ENCODE results near the gene ANKMY1.

ANKMY1 gene

DNA sequence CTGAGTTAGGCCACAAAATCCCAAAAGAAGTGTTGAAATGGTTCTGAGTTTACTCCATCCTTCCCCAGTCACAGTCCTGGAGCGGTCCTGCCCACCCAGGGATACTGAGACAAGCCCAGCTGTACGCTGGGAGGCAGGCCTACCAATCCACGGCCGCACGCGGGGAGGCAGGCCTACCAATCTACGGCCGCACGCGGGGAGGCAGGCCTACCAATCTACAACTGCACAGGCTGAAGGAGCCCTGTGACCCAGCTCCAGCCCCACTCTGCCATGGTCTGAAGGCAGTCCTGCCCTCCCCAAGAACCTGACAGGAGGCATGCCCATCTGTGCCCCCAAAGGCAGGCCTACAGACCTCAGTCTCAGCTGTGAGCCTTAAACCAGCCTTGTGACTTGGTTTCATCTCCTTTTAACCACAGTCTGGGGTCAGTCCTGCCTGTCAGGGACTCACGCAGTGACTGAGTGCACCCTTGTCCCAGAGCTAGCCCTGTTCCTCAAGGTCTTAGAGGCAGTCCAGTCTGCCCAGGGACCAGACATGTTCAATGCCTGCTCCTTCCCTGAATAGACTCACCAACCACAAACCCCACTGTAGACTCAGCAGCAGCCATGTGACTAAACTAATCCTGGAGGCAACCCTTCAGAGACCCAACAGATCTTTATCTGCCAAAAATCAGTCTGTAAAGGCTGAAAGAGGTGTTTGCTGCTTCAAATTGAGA lies 85.6 kb downstream of the ANKMY1 start:
- no peaks in the 10 kb centered on the region for H3K27me3 ChIP-seq (ENCODE audit: control insufficient read depth in 1 of 2, insufficient read depth in 2 of 2, low read length in 2 of 2)
- no peak overlapping the region for H3K4me3 ChIP-seq (ENCODE audit: low read depth in 1 of 2, low read length in 2 of 2)
- H3K9ac ChIP-seq (ENCODE audit: low read depth in 1 of 2, low read length in 2 of 2): no peak overlapping the region
- H3K4me1 ChIP-seq (ENCODE audit: control insufficient read depth in 1 of 2, insufficient read depth in 2 of 2, low read length in 2 of 2): no peaks in the 10 kb centered on the region
- peaks cover 0 to 3% of the 10 kb centered on the region in 2 donors for H3K9me3 ChIP-seq (ENCODE audit: control insufficient read depth in 1 of 2, low read length in 2 of 2)
- peaks cover 0 to 6% of the 10 kb centered on the region in 2 donors for H3K36me3 ChIP-seq (ENCODE audit: control insufficient read depth in 1 of 2, insufficient read depth in 2 of 2, low read length in 2 of 2)
- no peak overlapping the region for H3K27ac ChIP-seq (ENCODE audit: low read depth, low read length)

DNA sequence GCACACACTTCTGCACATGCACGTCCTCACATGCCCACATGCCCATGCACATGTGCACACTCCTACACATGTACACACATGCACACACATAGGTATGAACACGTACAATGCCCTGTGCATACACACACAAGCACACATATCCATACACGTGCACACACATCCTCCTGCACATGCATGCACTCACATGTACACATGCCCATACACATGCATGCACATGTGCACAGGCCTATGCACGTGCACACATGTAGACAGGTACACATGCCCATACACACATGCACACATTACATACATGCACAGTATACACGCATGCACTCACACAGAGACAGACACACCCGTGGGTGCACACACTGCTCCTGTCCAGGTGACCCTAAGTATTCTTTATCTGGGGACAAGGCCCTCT lies 88.0 kb downstream of the ANKMY1 start:
- no peaks in the 10 kb centered on the region for H3K27me3 ChIP-seq (ENCODE audit: control insufficient read depth in 1 of 2, insufficient read depth in 2 of 2, low read length in 2 of 2)
- H3K9ac ChIP-seq (ENCODE audit: low read depth in 1 of 2, low read length in 2 of 2): no peak overlapping the region
- H3K4me3 ChIP-seq (ENCODE audit: low read depth in 1 of 2, low read length in 2 of 2): no peak overlapping the region
- no peaks in the 10 kb centered on the region for H3K9me3 ChIP-seq (ENCODE audit: control insufficient read depth in 1 of 2, low read length in 2 of 2)
- H3K4me1 ChIP-seq (ENCODE audit: control insufficient read depth in 1 of 2, insufficient read depth in 2 of 2, low read length in 2 of 2): no peaks in the 10 kb centered on the region
- peak overlapping the region; percentile 32 for H3K27ac ChIP-seq (ENCODE audit: low read depth, low read length)
- peaks cover 0 to 4% of the 10 kb centered on the region in 2 donors for H3K36me3 ChIP-seq (ENCODE audit: control insufficient read depth in 1 of 2, insufficient read depth in 2 of 2, low read length in 2 of 2)

DNA sequence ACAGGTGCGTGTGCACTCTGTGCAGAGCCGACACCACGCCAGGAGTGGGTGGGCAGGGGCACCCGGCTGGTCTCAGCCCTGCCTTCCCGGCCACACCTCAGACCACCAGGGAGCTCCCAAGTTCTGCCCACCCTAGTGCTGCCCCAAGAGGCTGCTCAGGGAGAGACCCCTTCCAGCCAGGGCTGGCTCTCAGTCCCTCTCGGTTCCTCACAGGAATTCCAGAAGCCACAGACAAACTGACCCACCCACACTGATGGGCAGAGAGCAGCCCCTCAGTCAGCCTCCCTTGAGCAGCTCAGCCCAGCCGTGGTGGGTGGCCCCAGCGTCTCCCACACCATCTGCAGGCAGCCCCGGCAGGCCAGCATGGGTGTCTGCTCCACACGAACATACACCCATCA lies 88.5 kb downstream of the ANKMY1 start:
- H3K27me3 ChIP-seq (ENCODE audit: control insufficient read depth in 1 of 2, insufficient read depth in 2 of 2, low read length in 2 of 2): no peaks in the 10 kb centered on the region
- H3K4me1 ChIP-seq (ENCODE audit: control insufficient read depth in 1 of 2, insufficient read depth in 2 of 2, low read length in 2 of 2): no peaks in the 10 kb centered on the region
- peaks cover 0 to 5% of the 10 kb centered on the region in 2 donors for H3K36me3 ChIP-seq (ENCODE audit: control insufficient read depth in 1 of 2, insufficient read depth in 2 of 2, low read length in 2 of 2)
- H3K9me3 ChIP-seq (ENCODE audit: control insufficient read depth in 1 of 2, low read length in 2 of 2): no peaks in the 10 kb centered on the region
- H3K27ac ChIP-seq (ENCODE audit: low read depth, low read length): peak overlapping the region; percentile 32
- H3K4me3 ChIP-seq (ENCODE audit: low read depth in 1 of 2, low read length in 2 of 2): no peak overlapping the region
- H3K9ac ChIP-seq (ENCODE audit: low read depth in 1 of 2, low read length in 2 of 2): no peak overlapping the region

DNA sequence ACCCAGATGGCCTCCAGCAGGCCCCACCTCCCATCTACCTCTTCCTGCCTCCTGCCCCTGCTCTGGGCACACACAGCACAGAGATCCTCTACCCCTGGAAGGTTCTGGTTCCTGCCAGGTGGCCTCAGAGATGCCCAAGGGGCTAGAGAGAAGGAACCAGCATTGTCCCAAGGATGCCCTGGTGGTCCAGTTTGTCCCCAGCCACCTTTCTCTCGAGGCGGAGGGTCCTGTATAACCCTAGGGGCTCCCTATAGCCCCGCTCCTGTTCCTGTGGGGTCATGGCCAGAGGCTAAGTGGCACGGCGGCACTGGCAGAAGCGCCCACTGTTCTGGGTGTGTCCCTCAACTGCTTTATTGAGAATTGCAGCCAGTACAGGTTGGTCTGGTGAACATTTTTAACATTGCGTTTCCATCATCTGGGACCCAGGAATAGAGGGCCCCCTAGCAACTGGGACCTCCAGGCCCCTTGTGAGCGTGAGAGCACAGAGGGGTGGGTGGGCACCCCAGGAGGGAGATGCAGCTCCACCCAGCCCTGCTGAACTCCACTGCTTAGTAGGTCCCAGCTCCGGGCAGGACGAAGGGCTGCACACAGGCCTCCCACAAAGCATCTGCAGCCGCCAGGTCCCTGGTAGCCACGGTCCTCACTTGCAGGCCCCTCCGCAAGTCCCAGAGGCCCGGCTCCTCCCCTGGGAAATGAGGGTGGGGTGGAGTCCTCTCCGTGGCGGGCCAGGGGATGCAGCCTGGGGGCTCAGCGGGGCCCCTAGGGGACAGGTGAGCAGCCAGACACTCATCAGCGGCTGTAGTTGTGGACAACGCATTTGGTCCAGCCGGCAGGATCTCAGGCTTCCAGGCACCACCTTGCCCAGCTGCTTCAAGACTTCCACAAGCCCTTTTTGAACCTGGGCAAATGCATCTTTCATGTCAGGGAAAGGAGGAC lies 89.2 kb downstream of the ANKMY1 start:
- Histone ChIP-seq H3K4me3 (ENCODE audit: low read depth in 1 of 2, low read length in 2 of 2) (no peak overlapping the region), H3K9ac (ENCODE audit: low read depth in 1 of 2, low read length in 2 of 2) (no peak overlapping the region), H3K27ac (ENCODE audit: low read depth, low read length) (no peak overlapping the region), H3K4me1 (ENCODE audit: control insufficient read depth in 1 of 2, insufficient read depth in 2 of 2, low read length in 2 of 2) (no peaks in the 10 kb centered on the region), H3K9me3 (ENCODE audit: control insufficient read depth in 1 of 2, low read length in 2 of 2) (no peaks in the 10 kb centered on the region), H3K36me3 (ENCODE audit: control insufficient read depth in 1 of 2, insufficient read depth in 2 of 2, low read length in 2 of 2) (peaks cover 0 to 11% of the 10 kb centered on the region in 2 donors), H3K27me3 (ENCODE audit: control insufficient read depth in 1 of 2, insufficient read depth in 2 of 2, low read length in 2 of 2) (no peaks in the 10 kb centered on the region)

DNA sequence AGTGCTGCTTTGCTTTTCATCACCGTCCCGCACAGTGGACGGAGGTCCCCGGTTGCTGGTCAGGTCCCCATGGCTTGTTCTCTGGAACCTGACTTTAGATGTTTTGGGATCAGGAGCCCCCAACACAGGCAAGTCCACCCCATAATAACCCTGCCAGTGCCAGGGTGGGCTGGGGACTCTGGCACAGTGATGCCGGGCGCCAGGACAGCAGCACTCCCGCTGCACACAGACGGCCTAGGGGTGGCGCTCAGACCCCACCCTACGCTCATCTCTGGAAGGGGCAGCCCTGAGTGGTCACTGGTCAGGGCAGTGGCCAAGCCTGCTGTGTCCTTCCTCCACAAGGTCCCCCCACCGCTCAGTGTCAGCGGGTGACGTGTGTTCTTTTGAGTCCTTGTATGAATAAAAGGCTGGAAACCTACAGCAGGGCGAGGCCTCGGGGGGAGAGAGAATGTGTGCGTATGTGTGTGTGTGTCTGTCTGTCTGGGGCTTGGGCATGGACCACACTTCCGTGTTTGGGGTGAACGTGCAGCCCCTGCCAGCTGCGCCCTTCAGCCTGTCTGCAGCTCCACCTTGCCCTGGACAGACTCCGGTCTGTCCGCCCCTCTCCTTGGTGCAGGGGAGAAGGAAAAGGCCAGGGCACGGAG lies 90.0 kb downstream of the ANKMY1 start:
- Histone ChIP-seq H3K4me3 (ENCODE audit: low read depth in 1 of 2, low read length in 2 of 2) (no peak overlapping the region), H3K27ac (ENCODE audit: low read depth, low read length) (no peak overlapping the region), H3K36me3 (ENCODE audit: control insufficient read depth in 1 of 2, insufficient read depth in 2 of 2, low read length in 2 of 2) (peaks cover 0 to 11% of the 10 kb centered on the region in 2 donors), H3K4me1 (ENCODE audit: control insufficient read depth in 1 of 2, insufficient read depth in 2 of 2, low read length in 2 of 2) (no peaks in the 10 kb centered on the region), H3K27me3 (ENCODE audit: control insufficient read depth in 1 of 2, insufficient read depth in 2 of 2, low read length in 2 of 2) (no peaks in the 10 kb centered on the region), H3K9me3 (ENCODE audit: control insufficient read depth in 1 of 2, low read length in 2 of 2) (no peaks in the 10 kb centered on the region), H3K9ac (ENCODE audit: low read depth in 1 of 2, low read length in 2 of 2) (no peak overlapping the region)

DNA sequence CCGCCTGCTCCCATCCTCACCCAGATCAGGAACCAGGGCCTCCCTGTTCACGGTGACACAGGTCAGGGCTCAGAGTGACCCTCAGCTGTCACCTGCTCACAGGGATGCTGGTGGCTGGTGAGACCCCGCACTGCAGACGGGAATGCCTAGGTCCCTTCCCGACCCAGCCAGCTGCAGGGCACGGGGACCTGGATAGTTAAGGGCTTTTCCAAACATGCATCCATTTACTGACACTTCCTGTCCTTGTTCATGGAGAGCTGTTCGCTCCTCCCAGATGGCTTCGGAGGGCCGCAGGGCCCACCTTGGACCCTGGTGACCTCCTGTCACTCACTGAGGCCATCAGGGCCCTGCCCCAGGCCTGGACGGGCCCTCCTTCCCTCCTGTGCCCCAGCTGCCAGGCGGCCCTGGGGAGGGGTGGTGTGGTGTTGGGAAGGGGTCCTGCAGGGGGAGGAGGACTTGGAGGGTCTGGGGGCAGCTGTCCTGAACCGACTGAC lies 90.6 kb downstream of the ANKMY1 start:
- Histone ChIP-seq H3K4me3 (ENCODE audit: low read depth in 1 of 2, low read length in 2 of 2) (no peak overlapping the region), H3K36me3 (ENCODE audit: control insufficient read depth in 1 of 2, insufficient read depth in 2 of 2, low read length in 2 of 2) (peaks cover 0 to 11% of the 10 kb centered on the region in 2 donors), H3K27me3 (ENCODE audit: control insufficient read depth in 1 of 2, insufficient read depth in 2 of 2, low read length in 2 of 2) (no peaks in the 10 kb centered on the region), H3K4me1 (ENCODE audit: control insufficient read depth in 1 of 2, insufficient read depth in 2 of 2, low read length in 2 of 2) (no peaks in the 10 kb centered on the region), H3K9ac (ENCODE audit: low read depth in 1 of 2, low read length in 2 of 2) (no peak overlapping the region), H3K9me3 (ENCODE audit: control insufficient read depth in 1 of 2, low read length in 2 of 2) (no peaks in the 10 kb centered on the region), H3K27ac (ENCODE audit: low read depth, low read length) (no peak overlapping the region)

DNA sequence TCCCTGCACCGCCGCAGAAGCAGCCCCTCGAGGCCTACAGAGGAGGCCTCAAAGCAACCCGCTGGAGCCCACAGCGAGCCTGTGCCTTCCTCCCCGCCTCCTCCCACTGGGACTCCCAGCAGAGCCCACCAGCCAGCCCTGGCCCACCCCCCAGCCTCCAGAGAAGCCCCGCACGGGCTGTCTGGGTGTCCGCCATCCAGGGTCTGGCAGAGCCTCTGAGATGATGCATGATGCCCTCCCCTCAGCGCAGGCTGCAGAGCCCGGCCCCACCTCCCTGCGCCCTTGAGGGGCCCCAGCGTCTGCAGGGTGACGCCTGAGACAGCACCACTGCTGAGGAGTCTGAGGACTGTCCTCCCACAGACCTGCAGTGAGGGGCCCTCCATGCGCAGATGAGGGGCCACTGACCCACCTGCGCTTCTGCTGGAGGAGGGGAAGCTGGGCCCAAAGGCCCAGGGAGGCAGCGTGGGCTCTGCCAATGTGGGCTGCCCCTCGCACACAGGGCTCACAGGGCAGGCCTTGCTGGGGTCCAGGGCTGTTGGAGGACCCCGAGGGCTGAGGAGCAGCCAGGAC lies 91.1 kb downstream of the ANKMY1 start:
- H3K9ac ChIP-seq (ENCODE audit: low read depth in 1 of 2, low read length in 2 of 2): no peak overlapping the region
- peaks cover 0 to 11% of the 10 kb centered on the region in 2 donors for H3K36me3 ChIP-seq (ENCODE audit: control insufficient read depth in 1 of 2, insufficient read depth in 2 of 2, low read length in 2 of 2)
- H3K4me3 ChIP-seq (ENCODE audit: low read depth in 1 of 2, low read length in 2 of 2): no peak overlapping the region
- H3K9me3 ChIP-seq (ENCODE audit: control insufficient read depth in 1 of 2, low read length in 2 of 2): no peaks in the 10 kb centered on the region
- H3K4me1 ChIP-seq (ENCODE audit: control insufficient read depth in 1 of 2, insufficient read depth in 2 of 2, low read length in 2 of 2): no peaks in the 10 kb centered on the region
- no peak overlapping the region for H3K27ac ChIP-seq (ENCODE audit: low read depth, low read length)
- H3K27me3 ChIP-seq (ENCODE audit: control insufficient read depth in 1 of 2, insufficient read depth in 2 of 2, low read length in 2 of 2): no peaks in the 10 kb centered on the region

DNA sequence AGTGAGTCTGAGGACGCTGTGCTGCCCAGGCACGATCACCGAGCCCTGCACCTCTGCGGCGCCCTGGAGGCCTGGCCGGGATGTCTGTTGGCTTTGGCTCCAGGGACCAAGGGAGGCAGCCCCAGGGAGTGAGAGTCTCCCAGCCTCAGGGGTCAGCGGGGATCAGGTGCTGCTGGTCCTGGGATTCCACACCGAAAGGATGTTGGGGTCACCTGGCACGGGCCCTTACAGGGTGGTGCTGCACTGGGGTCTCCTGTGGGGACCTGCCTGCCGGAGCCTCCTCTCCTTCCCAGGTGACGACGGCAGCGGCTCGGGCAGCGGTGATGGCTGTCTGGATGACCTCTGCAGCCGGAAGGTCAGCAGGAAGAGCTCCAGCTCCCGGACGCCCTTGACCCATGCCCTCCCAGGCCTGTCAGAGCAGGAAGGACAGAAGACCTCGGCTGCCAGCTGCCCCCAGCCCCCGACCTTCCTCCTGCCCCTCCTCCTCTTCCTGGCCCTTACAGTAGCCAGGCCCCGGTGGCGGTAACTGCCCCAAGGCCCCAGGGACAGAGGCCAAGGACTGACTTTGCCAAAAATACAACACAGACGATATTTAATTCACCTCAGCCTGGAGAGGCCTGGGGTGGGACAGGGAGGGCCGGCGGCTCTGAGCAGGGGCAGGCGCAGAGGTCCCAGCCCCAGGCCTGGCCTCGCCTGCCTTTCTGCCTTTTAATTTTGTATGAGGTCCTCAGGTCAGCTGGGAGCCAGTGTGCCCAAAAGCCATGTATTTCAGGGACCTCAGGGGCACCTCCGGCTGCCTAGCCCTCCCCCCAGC lies 91.8 kb downstream of the ANKMY1 start:
- H3K27me3 ChIP-seq (ENCODE audit: control insufficient read depth in 1 of 2, insufficient read depth in 2 of 2, low read length in 2 of 2): no peaks in the 10 kb centered on the region
- no peak overlapping the region for H3K4me3 ChIP-seq (ENCODE audit: low read depth in 1 of 2, low read length in 2 of 2)
- no peaks in the 10 kb centered on the region for H3K9me3 ChIP-seq (ENCODE audit: control insufficient read depth in 1 of 2, low read length in 2 of 2)
- no peak overlapping the region for H3K27ac ChIP-seq (ENCODE audit: low read depth, low read length)
- peaks cover 0 to 11% of the 10 kb centered on the region in 2 donors for H3K36me3 ChIP-seq (ENCODE audit: control insufficient read depth in 1 of 2, insufficient read depth in 2 of 2, low read length in 2 of 2)
- H3K9ac ChIP-seq (ENCODE audit: low read depth in 1 of 2, low read length in 2 of 2): no peak overlapping the region
- no peaks in the 10 kb centered on the region for H3K4me1 ChIP-seq (ENCODE audit: control insufficient read depth in 1 of 2, insufficient read depth in 2 of 2, low read length in 2 of 2)

DNA sequence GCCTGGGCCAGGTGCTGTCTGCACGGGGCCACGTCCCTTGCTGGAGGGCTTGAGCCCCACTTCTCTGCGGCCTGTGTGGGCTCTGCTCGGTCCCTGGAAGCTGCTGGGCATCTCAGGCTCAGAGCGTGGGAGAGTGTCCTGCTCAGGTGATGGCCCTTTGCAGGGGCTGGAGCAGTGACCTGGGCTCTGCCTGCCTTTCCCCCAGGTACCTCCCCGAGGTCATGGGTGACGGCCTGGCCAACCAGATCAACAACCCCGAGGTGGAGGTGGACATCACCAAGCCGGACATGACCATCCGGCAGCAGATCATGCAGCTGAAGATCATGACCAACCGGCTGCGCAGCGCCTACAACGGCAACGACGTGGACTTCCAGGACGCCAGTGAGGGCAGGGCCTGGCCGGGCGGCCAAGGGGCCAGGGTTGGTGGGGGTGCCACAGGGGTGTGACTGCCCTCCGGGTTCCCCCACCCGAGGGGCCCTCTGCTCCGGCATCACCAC lies 92.5 kb downstream of the ANKMY1 start:
- no peak overlapping the region for H3K4me3 ChIP-seq (ENCODE audit: low read depth in 1 of 2, low read length in 2 of 2)
- H3K9ac ChIP-seq (ENCODE audit: low read depth in 1 of 2, low read length in 2 of 2): no peak overlapping the region
- H3K36me3 ChIP-seq (ENCODE audit: control insufficient read depth in 1 of 2, insufficient read depth in 2 of 2, low read length in 2 of 2): peaks cover 0 to 11% of the 10 kb centered on the region in 2 donors
- no peaks in the 10 kb centered on the region for H3K4me1 ChIP-seq (ENCODE audit: control insufficient read depth in 1 of 2, insufficient read depth in 2 of 2, low read length in 2 of 2)
- H3K9me3 ChIP-seq (ENCODE audit: control insufficient read depth in 1 of 2, low read length in 2 of 2): no peaks in the 10 kb centered on the region
- H3K27me3 ChIP-seq (ENCODE audit: control insufficient read depth in 1 of 2, insufficient read depth in 2 of 2, low read length in 2 of 2): no peaks in the 10 kb centered on the region
- no peak overlapping the region for H3K27ac ChIP-seq (ENCODE audit: low read depth, low read length)

Data from duodenal mucosa (tissue), 2 donors.